ENCODE measurements around the gene PADI4. TPM values are rescaled to one million over a fixed set of nuclear protein-coding genes. Genes with fewer than 3 reads are reported as not detected.

The PADI4 gene, protein sequence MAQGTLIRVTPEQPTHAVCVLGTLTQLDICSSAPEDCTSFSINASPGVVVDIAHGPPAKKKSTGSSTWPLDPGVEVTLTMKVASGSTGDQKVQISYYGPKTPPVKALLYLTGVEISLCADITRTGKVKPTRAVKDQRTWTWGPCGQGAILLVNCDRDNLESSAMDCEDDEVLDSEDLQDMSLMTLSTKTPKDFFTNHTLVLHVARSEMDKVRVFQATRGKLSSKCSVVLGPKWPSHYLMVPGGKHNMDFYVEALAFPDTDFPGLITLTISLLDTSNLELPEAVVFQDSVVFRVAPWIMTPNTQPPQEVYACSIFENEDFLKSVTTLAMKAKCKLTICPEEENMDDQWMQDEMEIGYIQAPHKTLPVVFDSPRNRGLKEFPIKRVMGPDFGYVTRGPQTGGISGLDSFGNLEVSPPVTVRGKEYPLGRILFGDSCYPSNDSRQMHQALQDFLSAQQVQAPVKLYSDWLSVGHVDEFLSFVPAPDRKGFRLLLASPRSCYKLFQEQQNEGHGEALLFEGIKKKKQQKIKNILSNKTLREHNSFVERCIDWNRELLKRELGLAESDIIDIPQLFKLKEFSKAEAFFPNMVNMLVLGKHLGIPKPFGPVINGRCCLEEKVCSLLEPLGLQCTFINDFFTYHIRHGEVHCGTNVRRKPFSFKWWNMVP
- polyA plus RNA-seq (2012; ENCODE audit: missing spikeins) = 0.15 TPM

DNA sequence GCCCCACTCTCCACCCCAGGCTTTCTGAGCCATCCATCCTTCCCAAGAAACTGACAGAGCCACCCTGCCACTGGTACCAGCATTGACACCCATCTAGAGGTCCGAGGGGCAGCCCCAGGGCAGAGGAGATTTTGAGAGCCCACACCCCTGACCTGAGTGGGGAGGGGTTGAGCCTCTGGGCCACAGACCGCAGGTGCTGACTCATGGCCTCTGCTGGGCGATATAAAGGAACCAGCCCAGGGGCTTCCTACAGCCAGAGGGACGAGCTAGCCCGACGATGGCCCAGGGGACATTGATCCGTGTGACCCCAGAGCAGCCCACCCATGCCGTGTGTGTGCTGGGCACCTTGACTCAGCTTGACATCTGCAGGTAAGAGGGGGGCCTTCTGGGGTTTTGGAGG is at the start of gene PADI4:
TSS of gene PADI4 (plus strand) at position 252 of the 400 bp plus-strand sequence. CDS start at position 278, 26 bp downstream.
- DNase-seq (ENCODE audit: insufficient read length) = no peak
- FAIRE-seq = no peak
- TF ChIP-seq POLR2A (IDR thresholded peaks at IDR 0.05; ENCODE audit: low read depth, low read length) (no peak), TAF1 (IDR thresholded peaks at IDR 0.05; ENCODE audit: borderline replicate concordance, low read depth, low read length) (no peak), POLR2AphosphoS5 (IDR thresholded peaks at IDR 0.05; ENCODE audit: low read depth, low read length) (no peak)

DNA sequence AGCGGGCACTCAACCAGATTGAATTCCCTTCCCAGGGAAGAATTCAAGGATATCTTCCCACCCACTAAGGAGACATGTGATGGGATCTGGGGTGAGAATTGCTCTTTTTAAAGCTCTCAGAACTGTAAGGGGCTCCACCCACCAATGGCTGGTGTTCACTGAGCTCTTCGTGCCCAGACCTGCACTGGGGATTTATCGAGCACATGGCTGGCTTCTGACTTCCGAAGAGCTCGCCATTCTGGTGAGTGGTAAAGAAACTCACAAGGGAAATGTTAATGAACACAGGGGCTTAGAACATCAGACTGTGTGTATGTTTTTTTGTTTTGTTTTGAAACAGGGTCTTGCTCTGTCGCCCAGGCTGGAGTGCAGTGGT is 49.3 kb upstream of the PADI4 start:
- no peak for TF ChIP-seq TAF1 (IDR thresholded peaks at IDR 0.05; ENCODE audit: borderline replicate concordance, low read depth, low read length)
- TF ChIP-seq POLR2A (IDR thresholded peaks at IDR 0.05; ENCODE audit: low read depth, low read length) = no peak
- no peak for TF ChIP-seq POLR2AphosphoS5 (IDR thresholded peaks at IDR 0.05; ENCODE audit: low read depth, low read length)
- DNase-seq (ENCODE audit: insufficient read length) = no peak
- FAIRE-seq = no peak

DNA sequence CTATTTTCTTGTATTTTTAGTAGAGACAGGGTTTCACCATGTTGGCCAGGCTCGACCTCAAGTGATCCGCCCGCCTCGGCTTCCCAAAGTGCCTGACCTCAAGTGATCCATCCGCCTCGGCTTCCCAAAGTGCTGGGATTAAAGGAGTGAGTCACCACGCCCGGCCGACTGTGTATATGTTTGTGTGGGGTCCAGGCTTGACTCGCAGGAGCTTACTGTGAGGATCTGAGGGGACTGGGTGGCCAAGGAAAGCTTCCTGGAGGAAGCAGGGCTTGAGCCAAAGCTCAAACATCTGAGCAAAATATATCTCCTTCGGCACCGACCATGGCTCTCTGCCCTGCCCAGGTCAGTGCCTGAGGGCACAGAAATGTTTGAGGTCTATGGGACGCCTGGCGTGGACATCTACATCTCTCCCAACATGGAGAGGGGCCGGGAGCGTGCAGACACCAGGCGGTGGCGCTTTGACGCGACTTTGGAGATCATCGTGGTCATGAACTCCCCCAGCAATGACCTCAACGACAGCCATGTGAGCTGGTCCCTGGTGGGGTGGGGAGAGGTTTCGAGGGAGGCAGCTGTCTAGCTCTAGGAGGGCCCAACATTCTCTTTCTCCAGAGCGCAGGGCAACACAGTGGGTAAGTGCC is 48.6 kb upstream of the PADI4 start:
- FAIRE-seq (no peak), DNase-seq (ENCODE audit: insufficient read length) (no peak)
- TF ChIP-seq POLR2AphosphoS5 (IDR thresholded peaks at IDR 0.05; ENCODE audit: low read depth, low read length) = no peak

DNA sequence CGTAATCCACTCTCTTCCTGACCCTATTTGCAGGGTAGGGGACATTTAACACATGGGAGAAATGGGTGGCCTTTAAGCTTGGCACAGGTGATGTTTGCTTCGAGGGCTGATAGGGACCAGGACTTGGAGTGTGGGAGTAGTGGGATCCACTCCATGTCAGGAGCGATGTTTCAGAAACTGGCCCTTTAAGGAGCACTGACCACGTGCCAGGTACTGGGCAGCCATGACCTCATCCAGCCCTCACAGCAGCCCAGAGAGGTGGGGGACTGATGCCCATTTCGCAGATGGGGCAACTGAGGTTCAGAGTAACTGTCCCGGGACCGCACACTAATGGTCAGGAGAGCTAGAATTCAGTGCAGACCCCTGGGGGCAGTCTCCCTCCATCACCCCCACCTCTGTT is 47.7 kb upstream of the PADI4 start:
- no peak for DNase-seq (ENCODE audit: insufficient read length)
- FAIRE-seq = no peak
- TF ChIP-seq POLR2AphosphoS5 (IDR thresholded peaks at IDR 0.05; ENCODE audit: low read depth, low read length) (no peak), POLR2A (IDR thresholded peaks at IDR 0.05; ENCODE audit: low read depth, low read length) (no peak), TAF1 (IDR thresholded peaks at IDR 0.05; ENCODE audit: borderline replicate concordance, low read depth, low read length) (no peak)

DNA sequence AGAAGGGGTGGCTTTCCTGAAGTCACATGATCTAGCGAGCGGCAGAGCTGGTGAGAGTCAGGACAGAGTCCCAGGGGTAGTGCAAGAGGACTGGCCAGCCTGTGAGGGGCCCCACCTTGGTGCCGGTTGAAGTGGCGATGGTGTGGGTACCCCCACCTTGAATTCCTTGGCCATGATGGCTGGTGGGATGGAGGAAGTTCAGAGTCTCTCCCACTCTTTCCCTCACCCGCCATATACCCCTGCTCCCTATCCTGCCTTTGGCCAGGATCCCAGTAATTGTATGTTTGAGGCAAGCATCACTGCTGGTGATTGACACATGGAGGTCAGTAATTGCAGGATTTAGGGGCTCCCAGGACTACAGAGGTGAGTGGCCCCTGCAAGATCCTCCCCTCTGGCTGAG is 47.3 kb upstream of the PADI4 start:
- DNase-seq (ENCODE audit: insufficient read length) (no peak), FAIRE-seq (no peak)
- no peak for TF ChIP-seq POLR2A (IDR thresholded peaks at IDR 0.05; ENCODE audit: low read depth, low read length)
- TF ChIP-seq TAF1 (IDR thresholded peaks at IDR 0.05; ENCODE audit: borderline replicate concordance, low read depth, low read length) = no peak
- no peak for TF ChIP-seq POLR2AphosphoS5 (IDR thresholded peaks at IDR 0.05; ENCODE audit: low read depth, low read length)

DNA sequence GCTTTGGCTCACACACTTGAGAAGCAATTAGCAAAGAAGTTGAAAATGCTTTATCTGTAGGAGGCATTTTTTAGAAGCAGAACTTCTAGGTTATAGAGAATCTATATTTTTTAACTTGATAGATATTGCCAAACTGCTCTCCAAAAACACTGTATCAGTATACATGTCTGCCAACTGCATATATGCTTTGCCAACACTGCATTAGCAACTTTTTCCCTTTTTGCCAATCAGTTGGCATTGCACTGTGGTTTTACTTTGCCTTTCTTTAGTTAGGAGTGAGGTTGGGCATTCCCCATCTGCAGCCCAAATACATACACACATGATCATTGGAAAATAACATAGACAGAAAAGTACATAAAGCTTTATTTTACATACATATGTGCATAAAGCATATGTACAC is 44.1 kb upstream of the PADI4 start:
- DNase-seq (ENCODE audit: insufficient read length) (no peak), FAIRE-seq (no peak)
- no peak for TF ChIP-seq POLR2A (IDR thresholded peaks at IDR 0.05; ENCODE audit: low read depth, low read length)
- no peak for TF ChIP-seq TAF1 (IDR thresholded peaks at IDR 0.05; ENCODE audit: borderline replicate concordance, low read depth, low read length)
- no peak for TF ChIP-seq POLR2AphosphoS5 (IDR thresholded peaks at IDR 0.05; ENCODE audit: low read depth, low read length)

DNA sequence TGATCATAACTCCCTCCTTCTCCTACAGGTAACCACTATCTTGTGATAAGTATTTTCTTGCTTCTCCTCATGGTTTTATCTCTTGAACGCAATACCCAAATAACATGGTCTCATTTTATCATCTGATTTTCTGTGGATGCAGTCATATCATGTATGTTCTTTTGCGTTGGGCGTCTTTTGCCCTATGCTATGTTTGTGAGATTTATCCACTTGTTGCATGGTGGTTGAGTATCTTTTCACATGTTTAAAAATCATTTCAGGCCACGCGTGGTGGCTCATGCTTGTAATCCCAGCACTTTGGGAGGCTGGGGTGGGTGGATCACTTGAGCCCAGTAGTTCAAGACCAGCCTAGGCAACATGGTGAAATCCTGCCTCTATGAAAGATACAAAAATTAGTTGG is 43.5 kb upstream of the PADI4 start:
- TF ChIP-seq POLR2A (IDR thresholded peaks at IDR 0.05; ENCODE audit: low read depth, low read length) (no peak), TAF1 (IDR thresholded peaks at IDR 0.05; ENCODE audit: borderline replicate concordance, low read depth, low read length) (no peak)
- FAIRE-seq = no peak
- DNase-seq (ENCODE audit: insufficient read length) = no peak

DNA sequence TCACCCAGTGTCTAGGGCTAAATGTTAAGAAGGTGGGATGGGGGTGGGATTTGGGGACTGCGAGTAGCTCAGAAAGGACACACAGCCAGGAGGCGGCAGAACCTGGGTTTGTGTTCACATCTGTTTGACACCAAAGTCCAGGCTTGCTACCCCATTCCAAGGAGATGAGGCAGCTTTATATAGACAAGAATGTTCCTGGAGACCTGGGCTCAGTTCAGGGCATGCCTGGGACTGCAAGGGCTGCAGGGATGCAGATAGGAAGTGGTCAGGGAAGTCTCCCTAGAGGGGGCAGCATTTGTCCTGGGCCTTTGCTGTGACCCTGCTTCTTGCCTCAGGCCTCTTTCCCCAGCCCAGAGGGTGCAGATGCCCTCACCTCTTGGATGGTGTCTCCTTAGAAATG is 42.8 kb upstream of the PADI4 start:
- TF ChIP-seq POLR2AphosphoS5 (IDR thresholded peaks at IDR 0.05; ENCODE audit: low read depth, low read length) = no peak
- TF ChIP-seq POLR2A (IDR thresholded peaks at IDR 0.05; ENCODE audit: low read depth, low read length) = no peak
- no peak for TF ChIP-seq TAF1 (IDR thresholded peaks at IDR 0.05; ENCODE audit: borderline replicate concordance, low read depth, low read length)
- FAIRE-seq = no peak
- no peak for DNase-seq (ENCODE audit: insufficient read length)

DNA sequence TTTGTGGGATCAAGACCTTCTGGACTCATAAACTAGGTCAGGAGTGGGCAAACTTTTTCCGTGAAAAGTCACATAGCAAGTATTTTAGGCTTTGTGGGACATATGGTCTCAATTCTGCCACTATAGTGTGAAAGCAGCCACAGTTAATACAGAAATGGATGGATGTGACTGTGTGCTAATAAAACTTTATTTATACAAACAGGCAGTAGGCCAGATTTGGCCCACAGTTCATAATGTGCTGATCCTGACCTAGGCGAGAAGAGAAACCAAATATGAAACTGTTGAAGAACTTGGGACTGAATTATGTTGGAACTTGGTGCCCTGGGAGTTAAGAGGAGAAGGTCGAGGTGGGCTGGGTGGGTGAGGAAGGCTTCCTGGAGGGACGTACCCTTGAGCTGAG is 42.0 kb upstream of the PADI4 start:
- DNase-seq (ENCODE audit: insufficient read length) (no peak), FAIRE-seq (no peak)
- TF ChIP-seq POLR2A (IDR thresholded peaks at IDR 0.05; ENCODE audit: low read depth, low read length) = no peak
- no peak for TF ChIP-seq TAF1 (IDR thresholded peaks at IDR 0.05; ENCODE audit: borderline replicate concordance, low read depth, low read length)
- no peak for TF ChIP-seq POLR2AphosphoS5 (IDR thresholded peaks at IDR 0.05; ENCODE audit: low read depth, low read length)

DNA sequence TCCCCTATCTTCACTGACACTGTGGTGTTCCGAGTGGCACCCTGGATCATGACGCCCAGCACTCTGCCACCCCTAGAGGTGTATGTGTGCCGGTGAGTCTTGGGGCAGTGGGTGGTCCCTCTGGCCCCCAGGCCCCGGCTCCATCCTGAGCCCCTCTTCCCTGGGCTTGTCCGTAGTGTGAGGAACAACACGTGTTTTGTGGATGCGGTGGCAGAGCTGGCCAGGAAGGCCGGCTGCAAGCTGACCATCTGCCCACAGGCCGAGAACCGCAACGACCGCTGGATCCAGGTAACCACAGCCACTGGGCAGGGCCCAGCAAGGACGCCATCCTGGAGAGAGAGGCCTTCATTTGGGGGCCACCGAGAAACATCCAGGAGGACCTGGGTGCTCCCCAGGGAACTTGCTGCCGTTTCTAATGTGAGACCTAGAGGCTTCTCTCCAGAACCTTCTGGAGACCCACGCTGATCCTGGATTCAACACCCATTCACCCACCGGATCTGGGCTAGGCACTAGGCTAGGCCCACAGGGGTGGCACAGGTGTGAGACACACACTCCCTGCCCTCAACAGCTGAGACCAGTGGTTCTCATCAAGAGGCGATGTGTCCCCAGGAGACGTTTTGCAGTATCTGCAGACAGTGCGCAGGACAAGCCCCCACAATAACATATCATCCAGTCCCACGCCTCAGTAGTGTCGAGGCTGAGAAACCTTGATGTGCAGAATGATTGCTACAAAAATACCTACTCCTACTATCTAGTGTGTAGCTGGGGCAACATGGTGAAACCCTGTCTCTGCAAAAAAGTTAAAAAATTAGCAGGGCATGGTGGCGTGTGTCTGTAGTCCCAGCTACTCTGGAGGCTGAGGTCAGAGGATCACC is 36.9 kb upstream of the PADI4 start:
- FAIRE-seq (no peak), DNase-seq (ENCODE audit: insufficient read length) (no peak)
- no peak for TF ChIP-seq POLR2AphosphoS5 (IDR thresholded peaks at IDR 0.05; ENCODE audit: low read depth, low read length)
- TF ChIP-seq POLR2A (IDR thresholded peaks at IDR 0.05; ENCODE audit: low read depth, low read length) = no peak
- no peak for TF ChIP-seq TAF1 (IDR thresholded peaks at IDR 0.05; ENCODE audit: borderline replicate concordance, low read depth, low read length)

DNA sequence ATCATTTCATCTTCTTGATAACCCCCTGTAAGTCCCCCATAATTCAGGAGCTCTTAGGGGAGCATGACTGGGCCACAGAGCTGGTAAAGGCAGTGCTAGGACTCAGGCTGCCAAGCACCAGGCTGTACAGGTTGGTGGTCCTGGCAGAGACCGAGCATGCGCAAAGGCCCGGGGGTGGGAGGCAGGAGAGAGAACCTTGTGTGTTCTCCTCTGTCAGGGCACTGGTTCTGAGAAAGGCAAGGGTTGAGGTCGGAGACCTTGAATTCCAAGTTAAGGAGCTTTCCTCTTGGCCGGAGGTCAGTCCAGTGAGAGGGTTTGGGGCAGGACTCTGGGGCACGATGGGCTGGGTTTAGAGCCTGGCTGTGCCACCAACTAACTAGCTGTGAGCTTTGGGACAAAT is 35.9 kb upstream of the PADI4 start:
- DNase-seq (ENCODE audit: insufficient read length) (no peak), FAIRE-seq (no peak)
- TF ChIP-seq TAF1 (IDR thresholded peaks at IDR 0.05; ENCODE audit: borderline replicate concordance, low read depth, low read length) (no peak), POLR2A (IDR thresholded peaks at IDR 0.05; ENCODE audit: low read depth, low read length) (no peak), POLR2AphosphoS5 (IDR thresholded peaks at IDR 0.05; ENCODE audit: low read depth, low read length) (no peak)
